OCI-LY1 (cell line): ENCODE results near the gene PDLIM4.

Experiments
- CTCF ChIP-seq: fragments of 200-600 bp; sonication (generic), shearing (Covaris generic); IDR thresholded peaks from 2 replicates; pipeline ENCODE4 v1.5.1; 2017; ENCODE audit warnings: mild to moderate bottlenecking, antibody characterized with exemption, low read length, moderate library complexity, mixed read lengths
- EZH2 ChIP-seq: fragments of 200-600 bp; sonication (generic), shearing (Covaris generic); IDR thresholded peaks from 2 replicates; pipeline ENCODE4 v1.8.0; 2017; ENCODE audit warnings: borderline replicate concordance, mixed run types, mild to moderate bottlenecking, antibody characterized with exemption, low read length, moderate library complexity, mixed read lengths

GRCh38 chr5:132214491-132214890 lies 43.0 kb upstream of the PDLIM4 start:
- no peak for TF ChIP-seq CTCF
- no peak for TF ChIP-seq EZH2
